CD4-positive, alpha-beta T cell treated with Interleukin-1 beta for 1 hour (primary cell): Measurements from ENCODE around the gene RAPGEF1.

Source experiments
- DNase-seq, 2 donors: peaks; one replicate each; pipeline ENCODE4 v3.0.0-alpha.2; 2020 to 2022

The RAPGEF1 gene

GRCh38 chr9:131748411-131748955 is 8.6 kb upstream of the RAPGEF1 start:
- no peak for DNase-seq

- DNase-seq, result peak; percentile 56 to 63
Measured at GRCh38 chr9:131747352-131747751, 7.5 kb upstream of the RAPGEF1 start.

- no peak for DNase-seq
Measured at GRCh38 chr9:131745610-131746009, 5.7 kb upstream of the RAPGEF1 start.

- no peak for DNase-seq
Measured at GRCh38 chr9:131744720-131745201, 4.9 kb upstream of the RAPGEF1 start.

GRCh38 chr9:131744171-131744719 is 4.4 kb upstream of the RAPGEF1 start:
- peak in 1 of 2 donors; percentile 40 for DNase-seq

GRCh38 chr9:131743501-131743900 is 3.6 kb upstream of the RAPGEF1 start:
- no peak for DNase-seq

- no peak for DNase-seq
Measured at GRCh38 chr9:131743096-131743495, 3.2 kb upstream of the RAPGEF1 start.

- DNase-seq, result no peak
Measured at GRCh38 chr9:131740898-131741297, 1.0 kb upstream of the RAPGEF1 start.

GRCh38 chr9:131739133-131739958 is 530 bp downstream of the RAPGEF1 start:
- DNase-seq, result peak; percentile 46 to 49

GRCh38 chr9:131738293-131739132 is 1.4 kb downstream of the RAPGEF1 start:
- DNase-seq, result no peak

- no peak for DNase-seq
Measured at GRCh38 chr9:131737426-131737825, 2.5 kb downstream of the RAPGEF1 start.

GRCh38 chr9:131736431-131736830 is 3.4 kb downstream of the RAPGEF1 start:
- DNase-seq, result no peak

GRCh38 chr9:131735238-131736128 is 4.4 kb downstream of the RAPGEF1 start:
- DNase-seq, result no peak

GRCh38 chr9:131734781-131735180 is 5.1 kb downstream of the RAPGEF1 start:
- no peak for DNase-seq

GRCh38 chr9:131734165-131734610 is 5.7 kb downstream of the RAPGEF1 start:
- DNase-seq, result peak; percentile 70 to 75

GRCh38 chr9:131733541-131734061 is 6.3 kb downstream of the RAPGEF1 start:
- peak; percentile 52 to 54 for DNase-seq

- peak; percentile 73 to 74 for DNase-seq
Measured at GRCh38 chr9:131732636-131733289, 7.1 kb downstream of the RAPGEF1 start.

- no peak for DNase-seq
Measured at GRCh38 chr9:131732061-131732526, 7.8 kb downstream of the RAPGEF1 start.

GRCh38 chr9:131731644-131732043 is 8.2 kb downstream of the RAPGEF1 start:
- DNase-seq, result peak in 1 of 2 donors; percentile 61

- no peak for DNase-seq
Measured at GRCh38 chr9:131731237-131731636, 8.6 kb downstream of the RAPGEF1 start.

GRCh38 chr9:131728961-131729360 is 10.9 kb downstream of the RAPGEF1 start:
- DNase-seq, result peak in 1 of 2 donors; percentile 82
